Activated naive CD8-positive, alpha-beta T cell treated with anti-CD3 and anti-CD28 coated beads, Interleukin-2, amount 50 U/mL, for 24 hours (primary cell): ENCODE results near the gene PKIB.
A peak's percentile ranks its signal among the peaks of the same experiment; 100 is the strongest.

Experiments used
- ATAC-seq: fragments of 150-1000 bp; cut with Tn5 transposase; one replicate; pipeline ENCODE4 v1.10.0; 2021
- DNase-seq: peaks from one replicate; pipeline ENCODE4 v3.0.0; 2021
- H3K27ac Mint-ChIP-seq: one replicate; pipeline ENCODE4 v1.8.0; 2021; ENCODE audit warnings: mild to moderate bottlenecking, mixed read lengths
- H3K27me3 Mint-ChIP-seq: one replicate; pipeline ENCODE4 v1.8.0; 2021; ENCODE audit warnings: mixed read lengths
- H3K36me3 Mint-ChIP-seq: one replicate; pipeline ENCODE4 v1.8.0; 2021; ENCODE audit warnings: low read depth, mixed read lengths
- H3K4me1 Mint-ChIP-seq: one replicate; pipeline ENCODE4 v1.8.0; 2021; ENCODE audit warnings: mixed read lengths
- H3K4me3 Mint-ChIP-seq: one replicate; pipeline ENCODE4 v1.8.0; 2021; ENCODE audit warnings: mild to moderate bottlenecking, moderate library complexity, mixed read lengths
- H3K9me3 Mint-ChIP-seq: one replicate; pipeline ENCODE4 v1.8.0; 2021; ENCODE audit warnings: mixed read lengths

Gene PKIB

GRCh38 chr6:122610690-122611455 is 668 bp downstream of the PKIB start:
- ATAC-seq (no peak), DNase-seq (peak; percentile 22)
- Mint-ChIP-seq H3K4me3 (peak overlapping the region; percentile 75), H3K4me1 (peaks cover 20% of the 10 kb centered on the region), H3K27me3 (peaks cover 49% of the 10 kb centered on the region), H3K9me3 (no peaks in the 10 kb centered on the region), H3K27ac (no peak overlapping the region), H3K36me3 (no peaks in the 10 kb centered on the region)

DNA sequence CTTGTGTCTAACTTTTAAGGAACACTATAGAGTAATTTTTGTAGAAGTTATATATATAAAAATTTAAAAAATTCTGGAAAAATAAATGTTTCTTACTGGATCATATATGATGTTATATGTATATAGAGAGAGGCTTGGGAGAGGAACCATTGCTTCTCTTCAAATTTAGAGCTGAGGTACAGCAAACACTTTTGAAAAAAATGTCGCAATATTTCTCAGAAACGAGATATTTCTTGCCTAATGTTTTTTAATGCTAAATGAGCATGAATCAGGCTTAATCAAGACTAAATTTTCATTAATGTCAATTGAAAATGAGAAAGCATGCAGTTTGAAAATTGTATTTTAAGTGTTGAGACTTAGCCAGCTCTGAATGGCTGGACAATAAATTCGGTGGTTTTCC is 2.6 kb downstream of the PKIB start:
- H3K4me1 Mint-ChIP-seq = peaks cover 20% of the 10 kb centered on the region
- no peak for ATAC-seq

DNA sequence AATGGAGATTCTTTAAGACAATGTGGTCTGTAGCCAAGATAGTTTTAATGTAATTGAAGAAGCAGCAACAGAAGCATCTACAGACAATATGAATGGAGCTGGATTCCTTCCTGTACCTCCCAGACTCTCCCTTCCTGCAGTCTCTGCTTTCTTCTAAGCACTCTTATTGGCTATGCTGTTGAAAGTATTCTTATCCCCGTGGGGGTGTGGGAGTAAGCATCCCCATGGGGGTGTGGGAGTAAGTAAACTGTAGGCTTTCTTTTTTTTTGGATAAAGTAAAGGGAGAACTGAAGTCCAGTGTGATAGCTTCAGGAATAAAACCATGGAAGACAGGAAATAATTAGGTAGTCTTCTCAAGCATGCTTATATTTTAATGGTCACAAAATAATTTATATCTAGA is 4.1 kb downstream of the PKIB start:
- H3K36me3 Mint-ChIP-seq = no peaks in the 10 kb centered on the region
- H3K27ac Mint-ChIP-seq = no peak overlapping the region
- peaks cover 20% of the 10 kb centered on the region for H3K4me1 Mint-ChIP-seq
- ATAC-seq = no peak
- H3K4me3 Mint-ChIP-seq = no peak overlapping the region
- DNase-seq = no peak
- peaks cover 44% of the 10 kb centered on the region for H3K27me3 Mint-ChIP-seq
- H3K9me3 Mint-ChIP-seq = no peaks in the 10 kb centered on the region

More for the DNA sequence above, 2.6 kb downstream of the PKIB start:
- Mint-ChIP-seq H3K36me3 (no peaks in the 10 kb centered on the region), H3K27me3 (peaks cover 51% of the 10 kb centered on the region), H3K27ac (no peak overlapping the region), H3K9me3 (no peaks in the 10 kb centered on the region), H3K4me3 (no peak overlapping the region)
- DNase-seq = no peak

DNA sequence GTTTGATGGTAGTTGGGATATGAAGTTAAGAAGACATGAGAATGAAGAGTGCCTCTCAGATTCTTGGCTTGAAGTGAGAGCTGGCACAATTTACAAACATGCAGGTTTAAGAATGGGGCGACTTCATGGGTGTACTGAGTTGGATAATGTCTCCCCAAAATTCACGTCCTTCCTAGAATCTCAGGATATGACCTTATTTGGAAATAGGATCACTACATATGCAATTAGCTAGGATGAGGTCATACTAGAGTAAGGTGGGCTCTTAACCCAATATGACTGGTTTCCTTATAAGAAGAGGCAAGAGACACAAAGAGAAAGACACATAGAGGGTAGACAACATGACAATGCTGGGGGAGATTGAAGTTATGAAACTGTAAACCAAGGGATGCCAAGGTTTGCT is 5.2 kb downstream of the PKIB start:
- H3K36me3 Mint-ChIP-seq = no peaks in the 10 kb centered on the region
- no peak overlapping the region for H3K27ac Mint-ChIP-seq
- ATAC-seq (no peak), DNase-seq (no peak)
- peaks cover 42% of the 10 kb centered on the region for H3K27me3 Mint-ChIP-seq
- peaks cover 11% of the 10 kb centered on the region for H3K4me1 Mint-ChIP-seq
- no peak overlapping the region for H3K4me3 Mint-ChIP-seq
- no peaks in the 10 kb centered on the region for H3K9me3 Mint-ChIP-seq

- DNase-seq = no peak
- H3K4me1 Mint-ChIP-seq = no peaks in the 10 kb centered on the region
- H3K9me3 Mint-ChIP-seq = no peaks in the 10 kb centered on the region
- H3K27ac Mint-ChIP-seq = no peak overlapping the region
- no peak overlapping the region for H3K4me3 Mint-ChIP-seq
- no peak for ATAC-seq
- no peaks in the 10 kb centered on the region for H3K36me3 Mint-ChIP-seq
- H3K27me3 Mint-ChIP-seq = peaks cover 32% of the 10 kb centered on the region
Measured at GRCh38 chr6:122616877-122617276, 6.7 kb downstream of the PKIB start.

DNA sequence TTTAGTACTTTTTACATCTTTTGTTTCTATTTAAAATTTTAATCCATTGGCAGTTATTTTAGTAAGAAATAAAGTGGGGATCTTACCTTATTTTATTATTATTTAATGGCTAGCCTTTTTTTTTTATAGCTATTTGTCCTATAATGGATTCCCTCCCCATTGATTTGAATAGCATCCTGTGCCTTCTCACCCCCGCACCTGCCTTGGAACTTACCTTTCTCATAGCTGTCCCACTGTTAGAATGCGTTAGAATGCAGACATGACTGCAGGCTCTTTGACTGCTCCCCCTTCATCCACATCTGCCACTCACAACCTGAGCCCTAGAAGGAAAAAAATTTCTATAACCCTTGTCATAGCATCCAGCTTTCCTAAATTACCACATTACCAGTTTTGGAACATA is 9.1 kb downstream of the PKIB start:
- no peak overlapping the region for H3K4me3 Mint-ChIP-seq
- no peaks in the 10 kb centered on the region for H3K4me1 Mint-ChIP-seq
- H3K36me3 Mint-ChIP-seq = no peaks in the 10 kb centered on the region
- H3K27me3 Mint-ChIP-seq = peaks cover 21% of the 10 kb centered on the region
- no peaks in the 10 kb centered on the region for H3K9me3 Mint-ChIP-seq
- H3K27ac Mint-ChIP-seq = no peak overlapping the region
- DNase-seq (no peak), ATAC-seq (no peak)

DNA sequence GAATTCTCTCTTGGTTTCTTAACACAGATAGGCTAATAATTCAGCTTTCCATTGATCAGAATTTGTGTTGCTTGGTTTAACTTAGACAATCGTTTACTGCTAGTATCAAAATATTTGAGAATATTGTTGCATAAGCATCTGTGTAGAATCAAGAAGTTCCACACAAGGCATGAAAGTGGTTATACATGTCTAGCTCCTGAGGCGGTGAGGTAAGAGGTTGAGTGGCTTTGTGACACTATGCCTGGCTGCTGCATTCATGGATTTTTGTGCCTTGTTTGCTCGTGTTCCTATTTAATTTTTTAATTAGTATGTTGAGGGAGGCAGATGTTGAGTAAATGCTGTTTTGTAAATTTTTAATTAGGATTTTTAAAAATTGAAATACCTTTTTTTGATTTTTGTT is 10.2 kb downstream of the PKIB start:
- ATAC-seq = no peak
- no peaks in the 10 kb centered on the region for H3K9me3 Mint-ChIP-seq
- H3K4me1 Mint-ChIP-seq = no peaks in the 10 kb centered on the region
- H3K27ac Mint-ChIP-seq = no peak overlapping the region
- no peak overlapping the region for H3K4me3 Mint-ChIP-seq
- DNase-seq = no peak
- no peaks in the 10 kb centered on the region for H3K36me3 Mint-ChIP-seq
- H3K27me3 Mint-ChIP-seq = peaks cover 18% of the 10 kb centered on the region

DNA sequence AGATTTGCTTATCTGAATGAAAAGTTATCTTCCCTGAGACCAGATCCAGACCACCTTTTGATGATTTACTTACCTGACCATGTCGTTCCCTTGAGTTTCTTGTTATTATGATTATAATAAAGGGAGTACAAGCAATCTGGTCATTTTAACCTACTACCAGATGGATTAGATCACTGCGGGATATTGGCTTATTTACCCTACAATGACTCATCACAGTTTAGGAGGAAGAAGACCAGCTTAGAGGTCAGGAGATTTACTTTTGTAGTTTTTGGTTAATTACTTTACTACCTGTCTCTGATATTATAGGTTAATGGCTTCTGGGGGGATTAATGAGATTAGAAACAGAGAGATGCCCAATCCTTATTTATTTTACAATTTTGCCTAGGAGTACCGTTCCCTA is 10.7 kb downstream of the PKIB start:
- no peak overlapping the region for H3K27ac Mint-ChIP-seq
- no peak overlapping the region for H3K4me3 Mint-ChIP-seq
- ATAC-seq (no peak), DNase-seq (no peak)
- no peaks in the 10 kb centered on the region for H3K9me3 Mint-ChIP-seq
- H3K27me3 Mint-ChIP-seq = peaks cover 14% of the 10 kb centered on the region
- no peaks in the 10 kb centered on the region for H3K4me1 Mint-ChIP-seq
- no peaks in the 10 kb centered on the region for H3K36me3 Mint-ChIP-seq

- Mint-ChIP-seq H3K36me3 (no peaks in the 10 kb centered on the region), H3K4me1 (no peaks in the 10 kb centered on the region), H3K27me3 (peaks cover 10% of the 10 kb centered on the region), H3K9me3 (no peaks in the 10 kb centered on the region), H3K27ac (no peak overlapping the region), H3K4me3 (no peak overlapping the region)
- ATAC-seq (no peak), DNase-seq (no peak)
Measured at GRCh38 chr6:122621638-122622037, 11.4 kb downstream of the PKIB start.

- peaks cover 10% of the 10 kb centered on the region for H3K27me3 Mint-ChIP-seq
- H3K36me3 Mint-ChIP-seq = no peaks in the 10 kb centered on the region
- no peak for DNase-seq
- H3K4me1 Mint-ChIP-seq = no peaks in the 10 kb centered on the region
- H3K27ac Mint-ChIP-seq = no peak overlapping the region
- H3K9me3 Mint-ChIP-seq = no peaks in the 10 kb centered on the region
- ATAC-seq = no peak
- no peak overlapping the region for H3K4me3 Mint-ChIP-seq
Measured at GRCh38 chr6:122622479-122622878, 12.3 kb downstream of the PKIB start.

- Mint-ChIP-seq H3K36me3 (no peaks in the 10 kb centered on the region), H3K4me3 (no peak overlapping the region), H3K27me3 (peaks cover 10% of the 10 kb centered on the region), H3K4me1 (no peaks in the 10 kb centered on the region), H3K27ac (no peak overlapping the region), H3K9me3 (no peaks in the 10 kb centered on the region)
- ATAC-seq (no peak), DNase-seq (no peak)
Measured at GRCh38 chr6:122623279-122623678, 13.1 kb downstream of the PKIB start.

- DNase-seq (no peak), ATAC-seq (no peak)
- no peaks in the 10 kb centered on the region for H3K36me3 Mint-ChIP-seq
- H3K4me1 Mint-ChIP-seq = no peaks in the 10 kb centered on the region
- H3K27me3 Mint-ChIP-seq = peaks cover 6% of the 10 kb centered on the region
- no peak overlapping the region for H3K27ac Mint-ChIP-seq
- H3K9me3 Mint-ChIP-seq = no peaks in the 10 kb centered on the region
- H3K4me3 Mint-ChIP-seq = no peak overlapping the region
Measured at GRCh38 chr6:122624853-122625252, 14.6 kb downstream of the PKIB start.

GRCh38 chr6:122628714-122629113 is 18.5 kb downstream of the PKIB start:
- H3K36me3 Mint-ChIP-seq = no peaks in the 10 kb centered on the region
- no peak overlapping the region for H3K27ac Mint-ChIP-seq
- ATAC-seq (no peak), DNase-seq (no peak)
- peaks cover 3% of the 10 kb centered on the region for H3K27me3 Mint-ChIP-seq
- H3K4me1 Mint-ChIP-seq = no peaks in the 10 kb centered on the region
- H3K4me3 Mint-ChIP-seq = no peak overlapping the region
- no peaks in the 10 kb centered on the region for H3K9me3 Mint-ChIP-seq

DNA sequence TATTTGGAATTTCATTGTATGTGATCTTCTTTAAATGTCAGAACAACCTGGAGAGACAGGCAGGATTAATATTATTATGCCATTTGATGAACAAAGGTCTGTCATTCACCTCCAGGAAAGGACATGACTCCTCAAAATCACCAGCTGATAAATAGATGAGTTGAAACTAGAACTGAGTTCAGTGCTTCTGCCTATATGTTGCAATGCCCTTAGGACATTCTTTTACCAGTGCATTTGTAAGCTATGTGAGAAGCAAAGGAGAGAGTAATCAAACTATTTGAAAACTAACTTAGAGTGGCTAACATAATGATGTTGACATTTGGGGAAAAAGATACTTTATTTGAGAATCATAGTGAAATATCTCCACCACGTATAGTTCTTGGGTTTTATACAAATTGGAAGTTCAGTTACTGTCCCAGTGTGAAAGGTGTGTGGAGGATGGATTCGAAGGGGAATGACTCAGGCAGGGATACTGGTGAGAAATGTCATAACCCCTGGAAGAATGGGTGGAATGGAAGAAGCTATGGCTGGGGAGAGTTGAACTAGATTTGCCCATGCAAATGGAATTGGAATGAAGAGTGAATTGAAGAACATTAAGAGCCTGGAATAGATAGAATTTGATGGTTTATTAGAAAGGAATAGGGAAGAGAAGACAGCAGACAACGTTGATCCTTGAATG is 21.5 kb downstream of the PKIB start:
- Mint-ChIP-seq H3K4me3 (no peak overlapping the region), H3K27me3 (peaks cover 3% of the 10 kb centered on the region), H3K9me3 (no peaks in the 10 kb centered on the region), H3K4me1 (no peaks in the 10 kb centered on the region), H3K36me3 (no peaks in the 10 kb centered on the region), H3K27ac (no peak overlapping the region)
- no peak for DNase-seq
- no peak for ATAC-seq

- H3K27me3 Mint-ChIP-seq = no peaks in the 10 kb centered on the region
- H3K4me1 Mint-ChIP-seq = no peaks in the 10 kb centered on the region
- DNase-seq (no peak), ATAC-seq (no peak)
- H3K36me3 Mint-ChIP-seq = no peaks in the 10 kb centered on the region
- H3K4me3 Mint-ChIP-seq = no peak overlapping the region
- no peaks in the 10 kb centered on the region for H3K9me3 Mint-ChIP-seq
- no peak overlapping the region for H3K27ac Mint-ChIP-seq
Measured at GRCh38 chr6:122640366-122640765, 30.2 kb downstream of the PKIB start.
